SK-N-SH (cell line): Measurements from ENCODE around the gene SLC66A1.

Experiments used
- EP300 ChIP-seq, 2 experiments: IDR thresholded peaks; 2 replicates each; pipeline versions ENCODE4 v1.4.0 to v1.6.1; 2012; ENCODE audit warnings: borderline replicate concordance in 1 of 2, low read depth in 1 of 2, low read length in 1 of 2
- EZH2phosphoT487 ChIP-seq: fragments of 200-600 bp; sonication (generic); IDR thresholded peaks from 2 replicates; pipeline ENCODE4 v1.6.1; 2017; ENCODE audit warnings: low read depth, mixed run types, mild to moderate bottlenecking, antibody characterized with exemption, moderate library complexity, borderline replicate concordance
- FOSL2 ChIP-seq: IDR thresholded peaks from 2 replicates; pipeline ENCODE4 v1.4.0; 2012; ENCODE audit warnings: low read depth, mild to moderate bottlenecking, moderate library complexity, borderline replicate concordance
- FOXJ3 ChIP-seq: sonication (generic); formaldehyde crosslinking; IDR thresholded peaks from 2 replicates; pipeline ENCODE4 v1.5.1; 2020; ENCODE audit warnings: mild to moderate bottlenecking, missing genetic modification reagents
- GABPA ChIP-seq: IDR thresholded peaks from 2 replicates; pipeline ENCODE4 v1.4.0; 2012; ENCODE audit warnings: low read depth, mild to moderate bottlenecking
- JUND ChIP-seq: IDR thresholded peaks from 2 replicates; pipeline ENCODE4 v1.4.0; 2012
- MAX ChIP-seq: IDR thresholded peaks from 2 replicates; pipeline ENCODE4 v1.4.0; 2012; ENCODE audit warnings: low read depth
- POLR2AphosphoS5 ChIP-seq: IDR thresholded peaks from 2 replicates; pipeline ENCODE4 v1.6.1; 2012; ENCODE audit warnings: low read depth, low read length
- RAD21 ChIP-seq: IDR thresholded peaks from 2 replicates; pipeline ENCODE4 v1.6.1; 2012; ENCODE audit warnings: mild to moderate bottlenecking, low read length
- SIN3A ChIP-seq: IDR thresholded peaks from 2 replicates; pipeline ENCODE4 v1.6.1; 2012; ENCODE audit warnings: low read depth, mild to moderate bottlenecking, low read length, moderate library complexity, borderline replicate concordance
- TCF12 ChIP-seq: IDR thresholded peaks from 2 replicates; pipeline ENCODE4 v1.4.0; 2012
- USF2 ChIP-seq: fragments of 150-350 bp; IDR thresholded peaks from 2 replicates; pipeline ENCODE4 v1.6.1; 2017; ENCODE audit warnings: antibody characterized with exemption, low read length, low read depth, borderline replicate concordance
- TF ChIP-seq, protein P1 (sequence below): fragments of 200-600 bp; sonication (generic); IDR thresholded peaks from 2 replicates; pipeline ENCODE4 v1.6.1; 2017; ENCODE audit warnings: antibody characterized with exemption, mild to moderate bottlenecking, moderate library complexity

DNA sequence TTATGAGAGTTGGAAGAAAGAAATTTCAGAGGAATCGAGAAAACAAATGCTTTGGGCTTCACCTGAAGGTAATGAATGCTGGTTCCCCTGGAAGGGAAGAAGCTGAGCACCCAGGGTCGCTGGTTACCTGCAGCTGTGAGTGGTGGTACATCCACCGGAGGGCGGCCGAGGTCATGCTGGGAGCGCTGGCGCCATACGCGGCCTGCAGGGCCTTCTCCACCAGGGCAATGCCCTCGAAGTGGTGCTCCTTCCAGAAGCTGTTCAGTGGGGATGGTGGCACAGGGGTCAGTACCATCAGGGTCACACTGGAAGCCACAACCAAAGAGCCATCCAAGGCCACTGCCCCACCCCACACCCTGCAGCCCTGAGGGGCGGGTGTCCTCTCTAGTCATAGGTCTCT is 43.7 kb upstream of the SLC66A1 start:
- TF ChIP-seq, protein P1, sequence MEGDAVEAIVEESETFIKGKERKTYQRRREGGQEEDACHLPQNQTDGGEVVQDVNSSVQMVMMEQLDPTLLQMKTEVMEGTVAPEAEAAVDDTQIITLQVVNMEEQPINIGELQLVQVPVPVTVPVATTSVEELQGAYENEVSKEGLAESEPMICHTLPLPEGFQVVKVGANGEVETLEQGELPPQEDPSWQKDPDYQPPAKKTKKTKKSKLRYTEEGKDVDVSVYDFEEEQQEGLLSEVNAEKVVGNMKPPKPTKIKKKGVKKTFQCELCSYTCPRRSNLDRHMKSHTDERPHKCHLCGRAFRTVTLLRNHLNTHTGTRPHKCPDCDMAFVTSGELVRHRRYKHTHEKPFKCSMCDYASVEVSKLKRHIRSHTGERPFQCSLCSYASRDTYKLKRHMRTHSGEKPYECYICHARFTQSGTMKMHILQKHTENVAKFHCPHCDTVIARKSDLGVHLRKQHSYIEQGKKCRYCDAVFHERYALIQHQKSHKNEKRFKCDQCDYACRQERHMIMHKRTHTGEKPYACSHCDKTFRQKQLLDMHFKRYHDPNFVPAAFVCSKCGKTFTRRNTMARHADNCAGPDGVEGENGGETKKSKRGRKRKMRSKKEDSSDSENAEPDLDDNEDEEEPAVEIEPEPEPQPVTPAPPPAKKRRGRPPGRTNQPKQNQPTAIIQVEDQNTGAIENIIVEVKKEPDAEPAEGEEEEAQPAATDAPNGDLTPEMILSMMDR = no peak
- no peak for TF ChIP-seq USF2
- no peak for TF ChIP-seq POLR2AphosphoS5
- no peak for TF ChIP-seq MAX
- TF ChIP-seq RAD21 = no peak
- TF ChIP-seq JUND = no peak
- TF ChIP-seq EP300 (IDR thresholded peaks at IDR 0.05; ENCODE audit: borderline replicate concordance in 1 of 2, low read depth in 1 of 2, low read length in 1 of 2) = no peak
- no peak for TF ChIP-seq TCF12
- no peak for TF ChIP-seq GABPA
- no peak for TF ChIP-seq EZH2phosphoT487
- no peak for TF ChIP-seq SIN3A
- no peak for TF ChIP-seq FOXJ3
- no peak for TF ChIP-seq FOSL2
